K562 (cell line): ENCODE results near the gene CNNM4. TPM values are rescaled to one million over a fixed set of nuclear protein-coding genes. Genes with fewer than 3 reads are reported as not detected.

Experiments used
- ATAC-seq: fragments of 200-7000 bp; cut with Tn5 transposase; 3 replicates; pipeline ENCODE4 v1.9.1; 2020; ENCODE audit warnings: moderate library complexity
- BruUV-seq: library from RNA; stranded (reverse); fragments of 400-500 nt; replicated peaks from 2 replicates; lab custom pipeline; 2021; lab: Mats Ljungman, UMichigan
- CTCF ChIA-PET: fragments of 300-600 bp; formaldehyde crosslinking; extraction: SDS; loops from one replicate; lab custom pipeline; 2021; ENCODE audit warnings: low intra/inter-chr PET ratio; lab: Yijun Ruan, JAX
- POLR2A ChIA-PET: fragments of 300-600, 350-650 bp; sonication (Branson Sonifier 250); formaldehyde crosslinking; extraction: SDS; loops from one replicate; lab custom pipeline; 2021; ENCODE audit warnings: antibody characterized with exemption, inconsistent platforms; lab: Yijun Ruan, JAX
- DNase-seq, 4 experiments: peaks; one replicate each; pipeline versions ENCODE4 v3.0.0 to v3.0.0-alpha.2; 2011 to 2018; ENCODE audit warnings: low spot score in 3 of 4, mixed read lengths in 3 of 4; ENCODE audit errors: extremely low read depth in 1 of 4
- FAIRE-seq: peaks from 2 replicates; lab custom pipeline; 2011; peaks lifted over from hg19 to GRCh38; lab: Jason Lieb, UNC
- H2AFZ ChIP-seq: 2 replicates; pipeline ENCODE4 v1.6.0; 2011; ENCODE audit warnings: low read depth, low read length, control low read depth, inconsistent platforms
- H3K27ac ChIP-seq: fragments of 200-600 bp; 3 replicates; pipeline ENCODE4 v1.8.0; 2011; ENCODE audit warnings: low read depth, mild to moderate bottlenecking, control low read depth, inconsistent platforms, low read length, moderate library complexity, mixed read lengths; ENCODE audit errors: extremely low read depth
- H3K27me3 ChIP-seq, 2 experiments: fragments of 300-600 bp in 1 of 2; 2 replicates in 1 of 2; 3 replicates in 1 of 2; pipeline versions ENCODE4 v1.6.0 to v1.8.0; 2011; ENCODE audit warnings: inconsistent platforms in 2 of 2, low read length in 2 of 2, mild to moderate bottlenecking in 1 of 2, mixed read lengths in 1 of 2, moderate library complexity in 1 of 2; ENCODE audit not compliant: control insufficient read depth in 2 of 2, insufficient read depth in 2 of 2
- H3K36me3 ChIP-seq: fragments of 300-600 bp; 3 replicates; pipeline ENCODE4 v1.8.0; 2011; ENCODE audit warnings: mild to moderate bottlenecking, low read length, inconsistent platforms; ENCODE audit not compliant: control insufficient read depth, insufficient read depth
- H3K4me1 ChIP-seq, 2 experiments: fragments of 200-600 bp in 1 of 2; replicated peaks in 1 of 2; 2 replicates in 1 of 2; 3 replicates in 1 of 2; pipeline versions ENCODE4 v1.5.1 to v1.8.0; 2011; ENCODE audit warnings: inconsistent platforms in 2 of 2, low read length in 2 of 2, mild to moderate bottlenecking in 1 of 2, mixed read lengths in 1 of 2, moderate library complexity in 1 of 2; ENCODE audit not compliant: control insufficient read depth in 2 of 2, insufficient read depth in 2 of 2
- H3K4me2 ChIP-seq: 2 replicates; pipeline ENCODE4 v1.6.1; 2011; ENCODE audit warnings: low read length, control low read depth, inconsistent platforms, mixed read lengths; ENCODE audit not compliant: insufficient read depth
- H3K4me3 ChIP-seq: fragments of 200-600 bp; sonication (generic), shearing (Covaris generic); 2 replicates; pipeline ENCODE4 v1.5.1; 2016; ENCODE audit warnings: control low read depth, inconsistent platforms
- H3K79me2 ChIP-seq: fragments of 200-600 bp; 3 replicates; pipeline ENCODE4 v1.8.0; 2011; ENCODE audit warnings: low read length, inconsistent platforms; ENCODE audit not compliant: control insufficient read depth, insufficient read depth
- H3K9ac ChIP-seq, 2 experiments: 2 replicates each; pipeline versions ENCODE4 v1.6.0 to v1.6.1; 2011; ENCODE audit warnings: low read depth in 2 of 2, low read length in 2 of 2, control low read depth in 1 of 2, inconsistent platforms in 1 of 2, mild to moderate bottlenecking in 1 of 2, mixed read lengths in 1 of 2; ENCODE audit not compliant: insufficient read depth in 1 of 2
- H3K9me1 ChIP-seq: one replicate; pipeline ENCODE4 v1.6.0; 2011; ENCODE audit warnings: inconsistent platforms, mild to moderate bottlenecking, low read length, moderate library complexity; ENCODE audit not compliant: control insufficient read depth, insufficient read depth
- H3K9me3 ChIP-seq: replicated peaks from 2 replicates; pipeline ENCODE4 v1.5.1; 2011; ENCODE audit warnings: low read depth, low read length, inconsistent platforms; ENCODE audit not compliant: control insufficient read depth, insufficient read depth
- H4K20me1 ChIP-seq: replicated peaks from 2 replicates; pipeline ENCODE4 v1.6.1; 2011; ENCODE audit warnings: low read length, inconsistent platforms, mixed read lengths; ENCODE audit not compliant: control insufficient read depth, insufficient read depth
- ADNP ChIP-seq: fragments of 200-800 bp; sonication (Bioruptor generic); IDR thresholded peaks from 2 replicates; pipeline ENCODE4 v1.6.1; 2016; ENCODE audit warnings: missing genetic modification characterization, missing compliant biosample characterization
- ARID1B ChIP-seq: fragments of 450-650 bp; IDR thresholded peaks from 2 replicates; pipeline ENCODE4 v1.6.1; 2016; ENCODE audit warnings: antibody characterized with exemption, mild to moderate bottlenecking, inconsistent platforms
- CTBP1 ChIP-seq: fragments of 450-650 bp; IDR thresholded peaks from 2 replicates; pipeline ENCODE4 v1.6.1; 2016; ENCODE audit warnings: borderline replicate concordance
- E2F8 ChIP-seq: fragments of 450-650 bp; IDR thresholded peaks from 2 replicates; pipeline ENCODE4 v1.7.1; 2018; ENCODE audit warnings: mild to moderate bottlenecking, low read depth; ENCODE audit not compliant: partially characterized antibody
- HDAC2 ChIP-seq: fragments of 450-650 bp; IDR thresholded peaks from 2 replicates; pipeline ENCODE4 v1.6.1; 2016; ENCODE audit warnings: mild to moderate bottlenecking
- JUND ChIP-seq, 2 experiments: IDR thresholded peaks; 2 replicates in 1 of 2; 3 replicates in 1 of 2; pipeline ENCODE4 v1.6.1; 2011; ENCODE audit warnings: borderline replicate concordance in 2 of 2, low read depth in 2 of 2, low read length in 2 of 2, improper control_type of control experiment in 1 of 2, missing biosample characterization in 1 of 2, missing genetic modification characterization in 1 of 2, missing genetic modification reagents in 1 of 2
- PCBP1 ChIP-seq: fragments of 200-400 bp; formaldehyde crosslinking; IDR thresholded peaks from 2 replicates; pipeline ENCODE4 v1.6.1; 2018; ENCODE audit warnings: mild to moderate bottlenecking, low read depth, low read length; ENCODE audit not compliant: poor library complexity, severe bottlenecking
- RFX1 ChIP-seq: fragments of 450-650 bp; IDR thresholded peaks from 2 replicates; pipeline ENCODE4 v1.6.1; 2016; ENCODE audit warnings: mild to moderate bottlenecking, moderate library complexity
- STAT5A ChIP-seq: IDR thresholded peaks from 2 replicates; pipeline ENCODE4 v1.6.1; 2012; ENCODE audit warnings: low read length, inconsistent platforms, borderline replicate concordance
- ZBTB49 ChIP-seq: sonication (generic); formaldehyde crosslinking; IDR thresholded peaks from 2 replicates; pipeline ENCODE4 v1.8.0; 2022; ENCODE audit warnings: missing genetic modification reagents, mild to moderate bottlenecking, borderline replicate concordance
- ZNF121 ChIP-seq: sonication (generic); formaldehyde crosslinking; conservative IDR thresholded peaks from 2 replicates; pipeline ENCODE4 v1.8.0; 2022; ENCODE audit warnings: missing genetic modification reagents
- ZNF175 ChIP-seq: fragments of 200-800 bp; sonication (Bioruptor generic); IDR thresholded peaks from 2 replicates; pipeline ENCODE4 v1.6.1; 2016; ENCODE audit warnings: low read depth, mild to moderate bottlenecking, missing genetic modification characterization, missing compliant biosample characterization
- ZNF354B ChIP-seq: fragments of 250-450 bp; sonication (Bioruptor Pico); IDR thresholded peaks from 2 replicates; pipeline ENCODE4 v1.4.0; 2020
- ZNF561 ChIP-seq: fragments of 450-650 bp; formaldehyde crosslinking; conservative IDR thresholded peaks from 2 replicates; pipeline ENCODE4 v1.4.0; 2020; ENCODE audit warnings: mild to moderate bottlenecking, moderate library complexity
- WGBS: fragments of 100-300 bp; shearing (Covaris generic); methylation state at CpG from one replicate; pipeline ENCODE4 v1.1.6; 2016; ENCODE audit warnings: low coverage, mixed read lengths; ENCODE audit not compliant: insufficient coverage; ENCODE audit errors: missing lambda C conversion rate; 5-methylcytosine and 5-hydroxymethylcytosine counted together
- in situ Hi-C: fragments of 300-500 bp; cut with MboI; formaldehyde crosslinking; loops from 4 replicates; pipeline ENCODE4 v1.15.0; 2018; ENCODE audit warnings: inconsistent platforms, mixed read lengths
- intact Hi-C: fragments of 100-400 bp; cut with micrococcal nuclease; formaldehyde crosslinking; loops from 2 replicates; pipeline ENCODE4 v1.14.2; 2022
- polyA plus RNA-seq, 8 experiments: library from polyadenylated mRNA; depleted of rRNA in 4 of 8; stranded (reverse) in 5 of 8; unstranded in 3 of 8; fragments of >200 nt; fragmentation: Nextera tagmentation in 2 of 8; fragmentation: Illumina TruSeq in 1 of 8; extraction: Ambion mirVana in 2 of 8; extraction: Trizol in 1 of 8; gene quantifications; 2 replicates each; pipeline versions ENCODE4 v1.2.1 to v1.2.3, GENCODE V29; 2011 to 2014; ENCODE audit warnings: inconsistent platforms in 1 of 8, missing spikeins in 1 of 8
- total RNA-seq, 7 experiments: library from RNA; depleted of rRNA in 6 of 7; stranded (reverse); fragments of >200 nt in 6 of 7; fragmentation: Illumina TruSeq in 2 of 7; extraction: Trizol in 2 of 7; gene quantifications; 2 replicates each; pipeline versions ENCODE4 v1.2.1 to v1.2.3, GENCODE V29; 2011 to 2021; ENCODE audit warnings: low replicate concordance in 1 of 7

The CNNM4 gene
- total and polyA plus RNA-seq, 9 of the 15 experiments (the other 6 are each of a cell fraction or from before 2014, with no cell fraction given) = 0.96 to 6.3 (median 2.8) TPM

- Histone ChIP-seq H3K27ac (no peak overlapping the region), H3K27me3 (no peaks in the 10 kb centered on the region), H3K4me3 (no peak overlapping the region), H3K9ac (no peak overlapping the region), H3K79me2 (no peaks in the 10 kb centered on the region), H3K4me2 (no peak overlapping the region), H3K9me1 (peaks cover 5% of the 10 kb centered on the region), H3K9me3 (no peaks in the 10 kb centered on the region), H3K4me1 (peaks cover 10 to 20% of the 10 kb centered on the region in 2 experiments; a peak in 4 of 5 replicates), H2AFZ (no peak overlapping the region)
- ATAC-seq (no peak), FAIRE-seq (no peak)
- intact Hi-C loops = loop anchor here (10.0 kb wide), 1 partner anchor 252 kb away; no protein-coding TSS in a partner anchor
- 90% methylated on average over 10 of the region's 10 CpGs for WGBS
- POLR2A ChIA-PET = interaction anchor here (0.6 to 1.7 kb wide), 2 partner anchors 10 to 30 kb away, joined by 3 to 4 read pairs; no protein-coding TSS in a partner anchor
- BruUV-seq = no TSS peak
- CTCF ChIA-PET = no interaction called here
- TF ChIP-seq ADNP (no peak), STAT5A (no peak), E2F8 (no peak), ARID1B (no peak), RFX1 (no peak), HDAC2 (no peak), ZBTB49 (CRISPR knock-in tag) (no peak), PCBP1 (no peak), CTBP1 (no peak), ZNF175 (CRISPR knock-in tag) (no peak), JUND (IDR thresholded peaks at IDR 0.05; ENCODE audit: borderline replicate concordance, low read depth, low read length) (no peak), JUND (tag; IDR thresholded peaks at IDR 0.05; ENCODE audit: borderline replicate concordance, low read depth, low read length) (no peak), ZNF121 (CRISPR knock-in tag) (no peak), ZNF561 (no peak), ZNF354B (no peak)
- TF ChIP-seq, all 486 proteins: peak for 0
- no peak for DNase-seq
- 0 out of 2 replicates have a peak, but pooled peaks cover 5% of the 10 kb centered on the region for H4K20me1 ChIP-seq
- in situ Hi-C loops = no loop called here
- peaks cover under 1% of the 10 kb centered on the region; the same call in 1 of the 3 replicates for H3K36me3 ChIP-seq
Observed at GRCh38 chr2:96807127-96807471, 46.4 kb downstream of the CNNM4 start.
